Activated gamma-delta T cell treated with anti-CD3 and anti-CD28 coated beads, Interleukin-2, amount 50 U/mL, for 16 hours (primary cell): ENCODE measurements around the gene GMDS.

Source experiments
- DNase-seq: peaks from one replicate; pipeline ENCODE4 v3.0.0-alpha.2; 2020; ENCODE audit warnings: low read depth

Gene GMDS

DNA sequence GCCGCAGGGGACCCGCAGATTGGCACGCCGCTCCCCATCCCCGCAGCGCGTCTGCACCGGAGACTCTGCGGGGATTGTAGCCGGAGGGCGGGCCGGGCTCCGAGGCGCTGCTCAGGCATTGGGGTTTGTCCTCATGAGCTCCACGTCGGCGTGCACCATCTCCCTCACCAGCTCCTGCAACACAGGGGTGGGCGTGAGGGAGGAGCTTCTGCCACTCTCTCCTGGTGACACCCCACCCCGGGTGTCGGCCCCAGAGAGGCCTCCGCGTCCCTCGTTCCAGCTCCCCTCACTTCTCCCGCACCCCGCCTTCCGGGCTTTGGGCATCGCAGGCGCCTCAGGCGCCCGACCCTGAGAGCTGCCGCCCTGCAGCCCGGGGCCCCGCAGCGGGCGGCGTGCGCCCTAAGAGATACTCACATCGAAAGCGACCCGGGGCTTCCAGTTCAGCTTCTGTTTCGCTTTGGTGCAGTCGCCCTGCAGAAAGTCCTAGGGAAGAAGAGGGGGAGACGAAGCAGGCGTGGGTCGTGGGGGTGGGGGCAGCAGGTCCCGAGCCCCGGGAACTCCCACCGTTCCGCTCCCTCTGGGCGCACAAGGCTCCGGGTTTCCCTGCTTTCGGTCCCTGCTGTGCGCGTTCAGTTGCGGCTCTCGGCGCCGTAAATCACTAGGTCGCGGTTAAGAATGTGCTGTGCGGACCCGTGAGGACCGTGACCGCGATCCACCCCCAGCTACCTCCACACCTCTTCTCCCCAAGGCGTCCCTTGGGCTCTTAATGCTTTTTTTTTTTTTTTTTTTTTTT is 621.2 kb downstream of the GMDS start:
- no peak for DNase-seq

DNA sequence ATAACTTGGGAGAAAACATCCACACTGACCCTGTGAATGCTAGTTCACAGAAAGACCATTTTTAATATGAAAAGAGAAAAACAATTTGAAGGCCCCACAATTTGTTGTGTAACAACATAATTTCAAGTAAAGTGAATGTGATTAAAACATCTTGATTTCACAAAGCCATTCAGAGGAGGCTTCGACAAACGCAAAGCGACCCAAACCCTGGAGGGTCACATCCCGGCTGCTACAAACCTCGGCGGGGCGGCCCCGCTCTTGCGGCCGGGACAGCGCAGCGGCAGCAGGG is 621.7 kb downstream of the GMDS start:
- DNase-seq: no peak

- no peak for DNase-seq
Measured at GRCh38 chr6:1622851-1623768, 622.3 kb downstream of the GMDS start.

GRCh38 chr6:1622220-1622850 is 623.1 kb downstream of the GMDS start:
- DNase-seq: no peak

GRCh38 chr6:1621070-1621701 is 624.2 kb downstream of the GMDS start:
- no peak for DNase-seq

GRCh38 chr6:1620504-1621069 is 624.8 kb downstream of the GMDS start:
- no peak for DNase-seq

DNA sequence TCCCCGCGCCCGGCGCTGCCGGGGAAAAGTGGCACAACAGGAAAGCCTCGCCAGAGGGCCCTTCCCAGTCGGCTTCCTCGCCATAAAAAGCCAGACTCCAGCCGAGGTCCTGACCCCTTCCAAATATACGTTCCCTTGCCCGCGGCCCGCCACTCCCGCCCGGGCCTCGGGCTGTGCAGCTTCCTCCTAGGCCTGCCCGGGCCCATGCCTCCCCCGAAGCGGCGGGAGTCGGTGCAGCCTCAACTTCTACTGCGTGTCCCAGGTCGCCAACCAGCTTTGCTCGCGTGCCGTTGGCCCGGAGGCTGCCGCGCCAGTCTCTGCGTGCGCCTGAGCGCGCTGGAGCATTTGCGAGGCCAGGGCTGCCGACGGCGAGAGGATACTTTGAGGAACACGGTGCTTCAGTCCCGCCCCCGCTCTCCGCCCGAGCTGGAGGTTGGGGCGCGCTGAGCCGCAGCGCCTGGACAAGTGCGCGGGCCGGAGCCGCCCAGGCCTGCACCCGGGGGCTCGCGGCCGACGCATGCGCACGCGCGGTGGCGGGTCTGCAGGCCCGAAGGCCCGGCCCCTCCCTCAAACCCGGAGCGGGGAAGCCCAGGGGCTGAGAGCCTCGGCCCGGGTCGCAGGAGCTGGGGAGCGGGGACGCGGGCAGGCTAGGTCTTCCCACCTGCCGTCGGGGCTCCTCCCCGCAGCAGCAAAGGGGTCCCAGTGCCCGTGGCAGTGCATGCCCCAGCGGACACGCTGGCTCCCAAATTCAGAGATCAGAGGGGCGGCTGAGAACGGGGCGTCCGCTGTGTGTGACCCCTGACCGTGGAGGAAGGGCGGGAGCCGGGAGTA is 625.5 kb downstream of the GMDS start:
- DNase-seq: no peak

GRCh38 chr6:1619098-1619672 is 626.2 kb downstream of the GMDS start:
- DNase-seq: no peak

DNA sequence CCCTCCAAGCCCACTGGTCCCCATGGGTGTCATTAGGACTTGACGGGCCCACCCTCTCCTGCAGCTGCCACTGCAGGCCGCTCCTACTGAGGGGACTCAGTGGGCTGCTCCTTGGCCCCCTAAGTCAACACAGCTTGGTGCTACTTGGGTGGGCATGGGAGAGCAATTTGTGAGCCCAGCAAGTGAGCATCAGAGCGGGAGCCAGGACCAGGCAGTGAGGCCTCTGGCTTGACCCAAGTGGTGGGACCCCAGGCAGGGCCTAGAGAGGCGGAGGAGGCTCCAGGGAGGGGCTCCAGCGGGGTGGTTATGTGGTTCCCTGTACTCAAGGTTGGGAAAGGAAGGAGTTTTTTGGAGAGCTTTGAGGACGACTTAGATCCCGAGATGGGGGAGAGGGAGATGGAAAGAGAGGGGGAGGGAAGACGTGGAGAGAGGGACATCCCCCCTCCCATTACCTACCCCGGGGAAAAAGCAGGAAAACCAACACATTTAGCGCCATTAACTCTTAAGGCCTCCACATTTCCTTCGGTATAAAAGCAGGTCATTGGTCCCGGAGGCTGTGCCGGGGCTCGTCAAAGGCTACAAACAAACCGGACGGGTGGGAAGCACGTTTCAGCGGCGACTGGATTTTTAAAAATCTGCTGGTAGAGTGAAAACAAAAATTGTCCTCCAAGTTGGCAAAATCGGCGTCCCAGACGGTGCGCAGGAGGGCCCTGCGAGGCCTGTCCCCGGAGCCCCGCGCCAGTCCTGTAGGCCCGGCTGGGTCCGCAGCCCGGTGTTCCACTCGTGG is 626.9 kb downstream of the GMDS start:
- DNase-seq: no peak

- no peak for DNase-seq
Measured at GRCh38 chr6:1617466-1618310, 627.7 kb downstream of the GMDS start.

DNA sequence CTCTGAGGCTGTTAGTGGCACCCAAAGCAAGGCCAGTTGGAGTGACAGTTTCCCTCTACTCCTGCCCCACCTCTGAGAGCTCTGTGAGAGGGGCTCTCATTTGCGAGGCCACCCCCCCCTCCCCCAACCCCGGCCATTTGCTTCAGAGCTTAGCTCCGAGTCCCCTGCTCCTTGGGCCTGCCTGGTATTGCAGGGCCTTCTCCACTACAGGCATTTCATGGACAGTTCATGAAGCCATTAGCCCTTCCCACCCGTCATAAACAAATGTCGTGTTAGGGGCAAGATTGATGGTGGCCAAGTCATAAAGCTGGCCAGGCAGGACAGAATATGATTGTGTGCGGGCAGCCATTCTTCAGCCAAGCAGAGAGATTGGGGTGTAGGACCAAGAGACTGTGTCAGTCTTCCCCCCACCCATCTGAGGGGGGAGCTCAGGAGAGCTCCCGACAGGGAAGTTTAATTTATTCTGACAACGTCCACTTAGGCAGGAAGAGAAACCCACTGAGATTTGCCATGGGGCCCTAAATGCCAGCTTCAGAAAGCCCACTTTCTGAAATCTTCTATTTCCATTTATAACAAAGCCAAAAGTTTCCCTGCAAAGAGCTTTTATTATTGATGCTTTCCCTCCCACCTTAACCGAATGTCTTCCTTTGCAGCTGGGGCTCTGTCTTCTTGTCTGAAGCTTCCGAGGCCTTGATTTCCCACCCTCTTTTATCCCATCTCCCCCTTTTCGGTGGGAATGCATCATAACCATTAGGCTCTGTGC is 628.5 kb downstream of the GMDS start:
- no peak for DNase-seq

- DNase-seq: no peak
Measured at GRCh38 chr6:1615853-1616420, 629.5 kb downstream of the GMDS start.

DNA sequence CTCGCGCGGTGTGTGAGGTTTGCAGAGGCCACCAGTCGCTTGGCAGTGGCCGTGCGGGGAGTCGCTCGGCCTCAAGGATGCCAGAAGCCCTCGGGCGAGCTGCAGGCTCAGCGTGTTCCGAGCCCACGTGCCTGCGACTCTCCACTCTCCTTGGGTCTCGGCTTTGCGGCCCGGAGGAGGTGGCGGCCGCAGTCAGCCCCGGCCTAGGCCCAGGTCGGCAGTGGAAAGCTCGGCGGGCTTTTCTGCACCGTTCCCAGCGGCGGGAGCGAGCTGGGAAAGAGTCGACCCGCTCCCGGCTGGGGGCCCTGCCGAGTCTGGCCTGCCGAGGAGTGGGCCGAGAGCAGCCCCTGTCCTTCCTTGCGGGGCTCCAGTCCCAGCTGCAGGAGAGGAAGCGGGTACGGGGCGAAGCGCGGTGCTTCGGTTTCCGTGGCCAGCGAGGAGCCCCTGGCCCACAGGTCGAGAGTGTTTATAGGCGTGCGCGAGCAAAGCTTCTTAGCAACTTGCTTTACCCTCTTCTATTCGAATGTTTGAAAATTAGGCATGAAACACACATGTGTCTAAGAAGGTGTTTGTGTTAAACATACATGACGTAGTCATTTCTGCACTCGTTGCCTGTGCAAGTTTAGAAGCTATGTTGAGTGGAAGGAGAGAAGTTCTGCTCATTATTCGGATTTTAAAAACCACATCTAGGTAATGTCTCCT is 630.1 kb downstream of the GMDS start:
- DNase-seq: no peak

- no peak for DNase-seq
Measured at GRCh38 chr6:1614448-1615150, 630.8 kb downstream of the GMDS start.

DNA sequence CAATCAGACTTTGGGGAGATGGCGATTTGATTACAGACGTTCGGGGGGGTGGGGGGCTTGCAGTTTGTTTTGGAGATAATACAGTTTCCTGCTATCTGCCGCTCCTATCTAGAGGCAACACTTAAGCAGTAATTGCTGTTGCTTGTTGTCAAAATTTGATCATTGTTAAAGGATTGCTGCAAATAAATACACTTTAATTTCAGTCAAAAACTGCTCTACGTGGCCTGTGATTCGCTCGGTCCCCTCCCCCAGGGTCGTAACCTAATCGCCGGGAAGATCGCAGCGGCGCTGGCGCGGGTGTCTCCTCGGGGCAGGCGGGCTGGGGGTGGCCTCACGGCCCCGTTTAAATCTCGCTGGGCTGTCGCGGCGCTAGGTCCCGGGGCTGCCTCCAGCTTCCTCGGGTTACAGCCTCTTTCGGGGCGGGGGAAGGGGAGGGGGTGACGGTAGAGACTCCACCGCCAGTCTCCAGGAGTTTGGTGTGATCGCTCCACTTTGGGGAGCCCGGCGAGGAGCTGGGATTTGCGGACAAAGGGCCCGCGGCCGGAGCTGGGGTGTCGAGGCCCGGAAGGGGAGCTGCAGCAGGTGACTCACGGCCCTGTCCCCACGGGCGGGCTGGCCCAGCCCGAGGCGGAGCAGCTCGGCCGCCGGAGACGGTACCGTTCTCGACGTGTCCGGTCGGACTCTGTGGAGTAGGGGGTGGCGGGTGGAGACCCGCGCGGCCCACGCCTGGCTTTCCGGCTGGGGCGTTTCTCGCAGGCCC is 631.5 kb downstream of the GMDS start:
- no peak for DNase-seq

GRCh38 chr6:1613346-1613687 is 632.1 kb downstream of the GMDS start:
- DNase-seq: no peak
